OCI-LY7 (cell line): ENCODE data around the gene TNNI3K. TPM values are rescaled to one million over a fixed set of nuclear protein-coding genes. Genes with fewer than 3 reads are reported as not detected.

Experiments used
- BruUV-seq: library from RNA; stranded (reverse); fragments of 400-500 nt; replicated peaks from 2 replicates; lab custom pipeline; 2021; lab: Mats Ljungman, UMichigan
- CTCF ChIA-PET: fragments of 300-600 bp; sonication (Branson Sonifier 250); formaldehyde crosslinking; loops from one replicate; lab custom pipeline; 2022; ENCODE audit warnings: antibody characterized with exemption; ENCODE audit not compliant: unreplicated experiment; lab: Charles Lee
- POLR2A ChIA-PET: fragments of 300-600 bp; sonication (Branson Sonifier 250); formaldehyde crosslinking; loops from one replicate; lab custom pipeline; 2022; ENCODE audit warnings: antibody characterized with exemption; lab: Charles Lee
- DNase-seq: peaks from one replicate; pipeline ENCODE4 v3.0.0-alpha.2; 2015; ENCODE audit warnings: low spot score
- H2AFZ ChIP-seq: fragments of 200-600 bp; sonication (generic), shearing (Covaris generic); 2 replicates; pipeline ENCODE4 v1.6.1; 2014; ENCODE audit warnings: mild to moderate bottlenecking, antibody characterized with exemption, low read length, moderate library complexity
- H3K27ac ChIP-seq: fragments of 200-600 bp; sonication (generic); 2 replicates; pipeline ENCODE4 v1.5.1; 2014; ENCODE audit warnings: mixed run types, low read depth, mild to moderate bottlenecking, moderate library complexity, low read length, inconsistent platforms; ENCODE audit not compliant: poor library complexity, severe bottlenecking
- H3K36me3 ChIP-seq: fragments of 200-600 bp; sonication (generic); 2 replicates; pipeline ENCODE4 v1.6.1; 2014; ENCODE audit warnings: mild to moderate bottlenecking, antibody characterized with exemption, low read length, moderate library complexity, mixed read lengths; ENCODE audit not compliant: insufficient read depth
- H3K4me1 ChIP-seq: fragments of 200-600 bp; sonication (generic); 2 replicates; pipeline ENCODE4 v1.5.1; 2014; ENCODE audit warnings: mild to moderate bottlenecking, low read length; ENCODE audit not compliant: insufficient read depth, poor library complexity, severe bottlenecking
- H3K4me2 ChIP-seq: fragments of 200-600 bp; sonication (generic); 2 replicates; pipeline ENCODE4 v1.6.1; 2014; ENCODE audit warnings: mild to moderate bottlenecking, low read length
- H3K4me3 ChIP-seq: fragments of 200-600 bp; sonication (generic); 2 replicates; pipeline ENCODE4 v1.5.1; 2014; ENCODE audit warnings: mild to moderate bottlenecking, low read depth, low read length; ENCODE audit not compliant: poor library complexity, severe bottlenecking
- H3K79me2 ChIP-seq: fragments of 200-600 bp; sonication (generic); 2 replicates; pipeline ENCODE4 v1.6.1; 2016; ENCODE audit warnings: low read depth, mild to moderate bottlenecking, low read length, moderate library complexity, mixed read lengths; ENCODE audit not compliant: insufficient read depth
- H3K9me2 ChIP-seq: fragments of 200-600 bp; sonication (generic); 2 replicates; pipeline ENCODE4 v1.6.1; 2016; ENCODE audit warnings: mild to moderate bottlenecking, low read length, mixed read lengths; ENCODE audit not compliant: insufficient read depth
- H3K9me3 ChIP-seq: fragments of 200-600 bp; sonication (generic); 2 replicates; pipeline ENCODE4 v1.6.1; 2014; ENCODE audit warnings: mild to moderate bottlenecking, mixed run types, low read length, mixed read lengths
- H4K20me1 ChIP-seq: fragments of 200-600 bp; sonication (generic); 2 replicates; pipeline ENCODE4 v1.6.1; 2014; ENCODE audit warnings: mild to moderate bottlenecking, antibody characterized with exemption, low read length, moderate library complexity, mixed read lengths; ENCODE audit not compliant: insufficient read depth
- CTCF ChIP-seq: fragments of 200-600 bp; sonication (generic); conservative IDR thresholded peaks from 2 replicates; pipeline ENCODE4 v1.5.1; 2014; ENCODE audit warnings: mild to moderate bottlenecking, antibody characterized with exemption, low read length, moderate library complexity, mixed read lengths
- EZH2phosphoT487 ChIP-seq: fragments of 200-600 bp; sonication (generic); IDR thresholded peaks from 2 replicates; pipeline ENCODE4 v1.6.1; 2018; ENCODE audit warnings: low read depth, borderline replicate concordance, mild to moderate bottlenecking, mixed run types, antibody characterized with exemption, low read length, moderate library complexity, mixed read lengths
- intact Hi-C: fragments of 100-400 bp; cut with micrococcal nuclease; formaldehyde crosslinking; loops from one replicate; pipeline ENCODE4 v1.10.0; 2022; ENCODE audit not compliant: unreplicated experiment
- total RNA-seq, 2 experiments: library from RNA; depleted of rRNA in 1 of 2; stranded (reverse); fragments of >200 nt in 1 of 2; shearing (Covaris generic) in 1 of 2; gene quantifications; 2 replicates each; pipeline ENCODE4 v1.2.3, GENCODE V29; 2014 to 2022

The TNNI3K gene
- total RNA-seq, 2 experiments from 2014 or later: not detected

- BruUV-seq: no TSS peak
- no peaks in the 10 kb centered on the region for H3K36me3 ChIP-seq
- H3K79me2 ChIP-seq: no peaks in the 10 kb centered on the region
- no peak overlapping the region for H2AFZ ChIP-seq
- ChIA-PET POLR2A (interaction anchor here (0.5 to 0.6 kb wide), 2 partner anchors 69 to 225 kb away, joined by 3 to 5 read pairs; no protein-coding TSS in a partner anchor), CTCF (no interaction called here)
- TF ChIP-seq EZH2phosphoT487 (no peak), CTCF (no peak)
- intact Hi-C loops: no loop called here
- H3K27ac ChIP-seq: no peak overlapping the region
- H4K20me1 ChIP-seq: no peaks in the 10 kb centered on the region
- no peaks in the 10 kb centered on the region for H3K9me2 ChIP-seq
- H3K4me3 ChIP-seq: no peak overlapping the region
- no peak overlapping the region for H3K4me2 ChIP-seq
- no peak for DNase-seq
- no peaks in the 10 kb centered on the region for H3K4me1 ChIP-seq
- no peaks in the 10 kb centered on the region for H3K9me3 ChIP-seq
Observed at GRCh38 chr1:74328851-74329250, 93.7 kb downstream of the TNNI3K start.

- Histone ChIP-seq H2AFZ (no peak overlapping the region), H3K27ac (no peak overlapping the region), H3K4me3 (no peak overlapping the region), H4K20me1 (no peaks in the 10 kb centered on the region), H3K9me2 (no peaks in the 10 kb centered on the region), H3K4me2 (no peak overlapping the region), H3K79me2 (no peaks in the 10 kb centered on the region), H3K9me3 (no peaks in the 10 kb centered on the region), H3K4me1 (no peaks in the 10 kb centered on the region), H3K36me3 (no peaks in the 10 kb centered on the region)
- ChIA-PET POLR2A (no interaction called here), CTCF (no interaction called here)
- TF ChIP-seq EZH2phosphoT487: no peak
- TF ChIP-seq CTCF: no peak
- intact Hi-C loops: no loop called here
- no peak for DNase-seq
- no TSS peak for BruUV-seq
Observed at GRCh38 chr1:74333244-74333643, 98.1 kb downstream of the TNNI3K start.

GRCh38 chr1:74334147-74334546 is 99.0 kb downstream of the TNNI3K start:
- Histone ChIP-seq H3K4me3 (no peak overlapping the region), H3K27ac (no peak overlapping the region), H3K9me3 (no peaks in the 10 kb centered on the region), H4K20me1 (no peaks in the 10 kb centered on the region), H3K9me2 (no peaks in the 10 kb centered on the region), H3K4me1 (no peaks in the 10 kb centered on the region), H3K4me2 (no peak overlapping the region), H2AFZ (no peak overlapping the region), H3K36me3 (no peaks in the 10 kb centered on the region), H3K79me2 (no peaks in the 10 kb centered on the region)
- no peak for DNase-seq
- TF ChIP-seq EZH2phosphoT487: no peak
- no peak for TF ChIP-seq CTCF
- ChIA-PET CTCF (no interaction called here), POLR2A (no interaction called here)
- BruUV-seq: no TSS peak
- intact Hi-C loops: no loop called here
